GM12874 (cell line): ENCODE measurements around the gene HSPBAP1.

Experiments used
- TF ChIP-seq, protein P1 (sequence below): IDR thresholded peaks from 2 replicates; pipeline ENCODE4 v1.5.1; 2011; ENCODE audit warnings: low read depth, mild to moderate bottlenecking, control low read depth, low read length, moderate library complexity; ENCODE audit not compliant: insufficient read depth

The HSPBAP1 gene

DNA sequence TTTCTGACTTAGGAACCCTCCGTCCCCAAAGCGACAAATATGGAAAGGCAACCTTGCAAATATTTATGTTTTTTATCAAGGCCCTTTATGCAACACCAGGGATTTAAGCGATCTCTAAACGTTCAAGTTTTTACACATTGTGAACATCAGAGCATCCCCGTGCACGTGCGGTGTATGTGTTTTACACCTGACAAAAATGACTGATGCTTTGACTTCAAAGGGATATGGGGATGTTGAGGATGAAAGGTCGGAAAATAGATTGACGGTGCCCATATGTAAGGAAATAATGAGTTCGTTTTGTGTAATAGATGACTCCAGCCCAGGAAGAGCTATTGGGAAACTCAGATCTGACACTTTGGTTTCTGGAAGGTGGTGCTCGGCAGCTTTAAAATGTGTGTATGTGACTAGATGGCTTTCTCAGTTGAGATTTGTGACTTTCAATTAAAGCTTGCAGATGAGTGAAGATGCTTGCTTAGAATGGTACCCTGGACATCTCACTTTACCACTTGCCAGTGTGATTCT lies 2.1 kb upstream of the HSPBAP1 start:
- TF ChIP-seq, protein P1, sequence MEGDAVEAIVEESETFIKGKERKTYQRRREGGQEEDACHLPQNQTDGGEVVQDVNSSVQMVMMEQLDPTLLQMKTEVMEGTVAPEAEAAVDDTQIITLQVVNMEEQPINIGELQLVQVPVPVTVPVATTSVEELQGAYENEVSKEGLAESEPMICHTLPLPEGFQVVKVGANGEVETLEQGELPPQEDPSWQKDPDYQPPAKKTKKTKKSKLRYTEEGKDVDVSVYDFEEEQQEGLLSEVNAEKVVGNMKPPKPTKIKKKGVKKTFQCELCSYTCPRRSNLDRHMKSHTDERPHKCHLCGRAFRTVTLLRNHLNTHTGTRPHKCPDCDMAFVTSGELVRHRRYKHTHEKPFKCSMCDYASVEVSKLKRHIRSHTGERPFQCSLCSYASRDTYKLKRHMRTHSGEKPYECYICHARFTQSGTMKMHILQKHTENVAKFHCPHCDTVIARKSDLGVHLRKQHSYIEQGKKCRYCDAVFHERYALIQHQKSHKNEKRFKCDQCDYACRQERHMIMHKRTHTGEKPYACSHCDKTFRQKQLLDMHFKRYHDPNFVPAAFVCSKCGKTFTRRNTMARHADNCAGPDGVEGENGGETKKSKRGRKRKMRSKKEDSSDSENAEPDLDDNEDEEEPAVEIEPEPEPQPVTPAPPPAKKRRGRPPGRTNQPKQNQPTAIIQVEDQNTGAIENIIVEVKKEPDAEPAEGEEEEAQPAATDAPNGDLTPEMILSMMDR: no peak

- TF ChIP-seq, protein P1: no peak
Observed at GRCh38 chr3:122794779-122795673, 1.4 kb upstream of the HSPBAP1 start, which contains the start of gene SLC49A4. Gene SLC49A4 (plus strand): TSS chr3:122795069. CDS start chr3:122795193, 124 bp downstream.

DNA sequence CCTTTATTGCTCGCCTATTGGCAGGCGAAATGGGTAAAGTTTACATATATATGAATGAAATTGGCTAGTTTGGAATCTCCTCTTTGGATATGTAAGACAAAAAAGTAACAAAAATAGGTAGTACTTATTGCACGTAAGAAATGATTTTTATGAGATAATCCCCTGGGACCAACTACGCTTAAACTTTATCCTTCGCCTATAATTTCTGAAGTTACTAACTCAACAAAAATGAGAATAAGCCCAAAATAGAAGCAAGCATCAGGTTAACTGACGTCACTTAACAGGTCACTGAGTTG lies 800 bp upstream of the HSPBAP1 start:
- TF ChIP-seq, protein P1: no peak

- TF ChIP-seq, protein P1: no peak
Observed at GRCh38 chr3:122789585-122790273, 3.9 kb downstream of the HSPBAP1 start.

GRCh38 chr3:122787872-122788271 lies 5.8 kb downstream of the HSPBAP1 start:
- TF ChIP-seq, protein P1: no peak

- TF ChIP-seq, protein P1: no peak
Observed at GRCh38 chr3:122786066-122786465, 7.6 kb downstream of the HSPBAP1 start.

- TF ChIP-seq, protein P1: no peak
Observed at GRCh38 chr3:122785231-122785630, 8.4 kb downstream of the HSPBAP1 start.
